ENCODE data around the gene CFAP410. TPM values are rescaled to one million over a fixed set of nuclear protein-coding genes. Genes with fewer than 3 reads are reported as not detected.
"Not testable (repeated sequence)": the region's sequence is repeated elsewhere in the genome, so short reads cannot be mapped to it uniquely, and the experiment has no call there.

CFAP410 gene
- polyA plus RNA-seq, 3 donors, result 14.9 to 38.7 (median 31.9) TPM

DNA sequence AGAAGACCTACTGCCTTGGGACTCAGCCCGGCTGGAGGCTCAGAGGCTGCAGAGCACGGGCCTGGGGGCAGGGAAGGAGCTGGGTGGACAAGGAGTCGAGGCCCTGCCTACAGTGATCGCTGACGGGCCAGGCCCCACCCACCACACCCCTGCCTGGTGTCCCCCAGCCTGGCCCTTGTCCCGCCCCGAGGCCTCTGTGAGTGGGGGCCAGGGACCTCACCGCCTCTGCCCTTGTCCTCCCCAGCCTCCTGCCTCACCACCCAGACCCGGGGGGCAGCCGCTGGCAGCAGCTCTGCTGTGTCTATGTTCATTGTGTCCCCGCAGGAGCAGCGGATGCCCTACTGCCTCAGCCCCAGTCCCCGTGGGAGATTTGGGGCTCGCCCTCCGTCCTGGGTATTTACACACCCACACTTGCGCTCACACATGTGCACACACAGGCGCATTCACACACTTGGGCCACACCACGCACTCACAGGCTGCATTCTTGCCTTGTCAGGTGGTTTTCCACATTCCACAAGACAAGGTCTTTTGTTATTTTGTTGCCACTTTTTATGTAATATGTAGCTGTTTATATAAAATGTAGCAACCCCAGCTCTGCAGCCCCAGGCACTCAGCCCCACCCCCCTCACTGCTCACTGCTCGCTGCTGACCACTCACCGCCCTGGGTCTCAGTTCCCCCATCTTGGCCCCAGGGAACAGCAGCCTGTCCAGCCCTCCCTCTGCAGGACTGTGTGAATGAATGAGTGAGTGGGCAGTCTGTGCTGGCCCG is 32.1 kb downstream of the CFAP410 start:
- no peak for DNase-seq (ENCODE audit: extremely low read depth in 1 of 11, low read depth in 9 of 11, low spot score in 4 of 11)

DNA sequence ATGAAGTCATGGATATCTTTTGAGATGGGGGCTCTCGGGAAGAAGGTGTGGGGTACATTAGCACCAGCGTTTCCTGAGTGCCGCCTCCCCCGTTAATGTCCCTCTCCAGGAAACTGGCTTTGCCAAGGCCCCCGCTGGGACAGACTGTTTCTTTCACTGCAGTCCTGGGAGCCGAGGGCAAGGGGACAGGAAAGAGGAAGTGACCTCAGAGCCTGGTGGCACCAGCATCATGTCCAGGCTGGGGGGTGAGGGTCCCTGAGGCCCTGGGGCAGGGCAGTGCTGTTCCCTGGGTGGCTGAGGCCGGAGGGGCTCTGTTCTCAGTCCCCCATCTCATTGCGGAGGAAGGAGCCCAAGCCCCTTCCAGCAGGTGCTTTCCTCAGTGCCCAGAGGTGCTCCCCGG is 33.5 kb downstream of the CFAP410 start:
- no peak for DNase-seq (ENCODE audit: extremely low read depth in 1 of 11, low read depth in 9 of 11, low spot score in 4 of 11)

DNA sequence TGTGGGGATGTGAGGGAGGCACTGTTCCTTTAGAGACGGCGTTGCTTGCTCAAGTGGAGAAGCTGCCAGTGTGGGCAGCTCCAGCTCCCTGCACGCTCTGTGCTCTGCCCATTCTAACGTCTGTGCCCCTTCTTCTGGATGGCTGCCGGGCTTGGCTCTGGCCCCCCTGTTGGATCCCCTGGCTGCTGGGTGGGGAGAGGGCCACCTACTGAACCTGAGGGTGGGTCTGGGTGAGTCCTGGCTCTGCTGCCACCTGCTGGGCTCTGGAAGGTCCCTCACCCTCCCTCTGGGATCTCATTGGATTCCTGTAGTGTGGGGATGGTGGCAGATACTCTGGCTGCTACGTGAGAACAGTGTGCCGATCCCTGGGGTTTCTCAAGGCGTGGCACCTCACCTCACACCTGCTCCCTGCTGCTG is 34.3 kb downstream of the CFAP410 start:
- peak in 2 of 11 donors; percentile 51 to 58 for DNase-seq (ENCODE audit: extremely low read depth in 1 of 11, low read depth in 9 of 11, low spot score in 4 of 11)

DNA sequence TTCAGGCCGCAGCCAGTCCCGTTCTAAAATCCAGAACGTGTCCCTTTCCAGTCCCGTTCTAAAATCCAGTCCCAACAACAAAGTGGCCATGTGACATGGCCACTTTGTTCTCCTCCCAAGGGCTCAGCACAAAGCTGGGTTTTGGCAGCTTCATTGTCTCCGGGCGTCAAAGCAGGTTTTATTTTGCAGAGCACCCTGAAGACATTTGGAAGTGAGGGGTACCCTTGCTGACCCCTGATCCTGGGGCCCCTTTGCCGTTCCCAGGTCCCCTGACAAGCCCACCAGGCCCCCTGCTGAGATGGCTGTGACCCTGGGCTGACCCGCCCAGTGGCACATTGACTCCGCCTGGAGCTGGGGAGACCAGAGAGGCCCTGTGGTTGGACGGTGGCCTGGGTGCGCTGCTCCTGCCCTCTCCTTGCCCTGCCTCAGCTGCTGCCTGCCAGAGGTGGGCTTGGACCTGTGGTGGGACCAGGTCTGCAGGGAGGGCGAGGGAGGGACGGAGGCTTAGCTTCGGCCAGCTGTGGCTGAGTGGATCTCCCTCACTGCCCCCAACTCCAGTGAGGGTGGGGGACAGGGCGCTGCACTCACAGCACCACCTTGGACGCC is 35.1 kb downstream of the CFAP410 start:
- DNase-seq (ENCODE audit: extremely low read depth in 1 of 11, low read depth in 9 of 11, low spot score in 4 of 11), result no peak

DNA sequence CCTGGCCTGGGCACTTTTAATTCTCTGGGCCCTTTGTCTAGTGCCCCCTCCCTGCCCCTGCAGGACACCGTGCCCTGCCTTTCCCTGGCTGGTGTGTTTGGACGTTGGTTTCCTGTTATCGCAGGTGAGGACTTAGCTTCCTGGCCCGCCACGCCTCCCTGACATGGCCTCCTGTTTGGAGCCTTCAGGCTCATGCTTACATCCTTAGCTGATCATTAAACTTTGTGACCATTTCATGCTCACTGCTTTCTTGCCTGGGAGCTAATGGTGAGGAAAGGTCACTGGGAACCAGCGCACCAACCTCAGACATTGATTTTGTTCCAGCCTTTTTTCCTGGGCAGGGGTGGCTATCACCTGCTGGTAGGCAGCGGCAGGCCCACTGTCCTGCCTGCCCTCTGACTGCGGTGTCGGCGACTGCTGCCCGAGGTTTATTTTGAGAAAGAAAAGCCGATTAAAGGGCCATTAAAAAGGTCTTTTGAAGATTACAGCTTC is 35.7 kb downstream of the CFAP410 start:
- DNase-seq (ENCODE audit: extremely low read depth in 1 of 11, low read depth in 9 of 11, low spot score in 4 of 11), result peak in 1 of 11 donors; percentile 69

DNA sequence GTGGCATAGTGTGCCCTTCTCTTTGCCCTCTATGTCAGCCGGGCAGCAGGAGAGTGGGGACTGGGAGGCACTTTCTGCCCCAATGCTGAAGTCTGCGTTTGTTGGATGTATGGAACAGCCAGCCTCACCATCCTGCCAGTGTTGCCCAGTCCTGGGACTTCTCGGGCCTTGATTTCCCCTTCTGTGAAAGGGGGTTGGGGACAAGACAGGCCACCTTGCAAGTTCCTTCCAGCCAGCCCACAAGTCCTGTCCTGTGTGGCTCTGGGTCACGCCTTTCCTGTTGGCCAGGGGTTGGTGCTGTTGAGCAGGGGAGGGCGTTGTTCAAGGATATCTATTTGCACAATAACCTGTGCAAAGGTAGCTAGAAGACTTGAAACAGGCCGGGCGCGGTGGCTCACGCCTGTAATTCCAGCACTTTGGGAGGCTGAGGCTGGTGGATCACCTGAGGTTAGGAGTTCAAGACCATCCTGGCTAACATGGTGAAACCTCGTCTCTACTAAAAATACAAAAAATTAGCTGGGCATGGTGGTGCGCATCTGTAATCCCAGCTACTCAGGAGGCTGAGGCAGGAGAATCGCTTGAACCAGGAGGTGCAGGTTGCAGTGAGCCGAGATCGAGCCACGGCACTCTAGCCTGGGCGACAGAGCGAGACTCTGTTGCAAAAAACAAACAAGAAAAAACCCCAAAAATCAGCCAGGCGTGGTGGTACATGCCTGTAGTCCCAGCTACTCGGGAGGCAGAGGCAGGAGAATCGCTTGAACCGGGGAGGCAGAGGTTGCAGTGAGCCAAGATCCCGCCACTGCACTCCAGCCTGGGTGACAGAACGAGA is 36.4 kb downstream of the CFAP410 start:
- DNase-seq (ENCODE audit: extremely low read depth in 1 of 11, low read depth in 9 of 11, low spot score in 4 of 11), result not testable (repeated sequence)

DNA sequence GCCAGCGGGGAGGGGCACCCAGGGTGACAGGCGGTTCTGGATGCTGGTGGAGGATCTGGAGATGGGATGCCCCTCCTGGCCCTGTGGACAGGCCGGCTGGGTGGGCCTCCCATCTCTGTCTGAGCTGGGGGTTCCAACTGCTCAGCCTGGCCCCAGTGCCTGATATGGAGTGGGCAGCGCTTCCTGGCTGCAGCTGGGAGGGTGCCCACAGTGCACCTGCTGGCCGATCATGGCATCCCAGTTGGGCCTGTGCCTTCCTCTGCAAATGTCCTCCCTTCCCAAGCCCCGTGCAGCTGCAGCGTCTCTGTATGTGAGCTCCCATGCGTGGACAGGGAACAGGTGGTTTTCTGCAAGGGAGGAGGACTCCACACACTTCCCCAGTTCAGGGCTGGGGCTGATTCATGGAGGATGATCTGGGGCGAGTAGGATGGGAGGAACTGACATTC is 37.2 kb downstream of the CFAP410 start:
- DNase-seq (ENCODE audit: extremely low read depth in 1 of 11, low read depth in 9 of 11, low spot score in 4 of 11), result no peak

DNA sequence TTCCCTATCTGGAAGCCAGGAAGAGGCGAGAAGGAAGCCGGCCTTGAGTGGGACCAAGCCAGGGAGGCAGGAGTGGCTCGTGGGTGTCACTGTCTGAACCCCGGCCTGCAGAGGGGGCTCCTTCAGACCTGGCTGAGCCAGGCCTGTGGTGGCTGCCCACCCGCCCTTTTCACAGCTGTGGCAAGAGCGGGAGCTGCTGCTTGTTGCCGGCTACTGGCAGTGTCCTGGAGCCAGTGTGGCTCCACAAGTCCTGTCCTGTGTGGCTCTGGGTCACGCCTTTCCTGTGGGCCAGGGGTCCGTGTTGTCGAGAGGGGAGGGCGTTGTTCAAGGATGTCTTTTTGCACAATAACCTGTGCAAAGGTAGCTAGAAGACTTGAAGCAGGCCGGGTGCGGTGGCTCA is 38.0 kb downstream of the CFAP410 start:
- DNase-seq (ENCODE audit: extremely low read depth in 1 of 11, low read depth in 9 of 11, low spot score in 4 of 11), result no peak

DNA sequence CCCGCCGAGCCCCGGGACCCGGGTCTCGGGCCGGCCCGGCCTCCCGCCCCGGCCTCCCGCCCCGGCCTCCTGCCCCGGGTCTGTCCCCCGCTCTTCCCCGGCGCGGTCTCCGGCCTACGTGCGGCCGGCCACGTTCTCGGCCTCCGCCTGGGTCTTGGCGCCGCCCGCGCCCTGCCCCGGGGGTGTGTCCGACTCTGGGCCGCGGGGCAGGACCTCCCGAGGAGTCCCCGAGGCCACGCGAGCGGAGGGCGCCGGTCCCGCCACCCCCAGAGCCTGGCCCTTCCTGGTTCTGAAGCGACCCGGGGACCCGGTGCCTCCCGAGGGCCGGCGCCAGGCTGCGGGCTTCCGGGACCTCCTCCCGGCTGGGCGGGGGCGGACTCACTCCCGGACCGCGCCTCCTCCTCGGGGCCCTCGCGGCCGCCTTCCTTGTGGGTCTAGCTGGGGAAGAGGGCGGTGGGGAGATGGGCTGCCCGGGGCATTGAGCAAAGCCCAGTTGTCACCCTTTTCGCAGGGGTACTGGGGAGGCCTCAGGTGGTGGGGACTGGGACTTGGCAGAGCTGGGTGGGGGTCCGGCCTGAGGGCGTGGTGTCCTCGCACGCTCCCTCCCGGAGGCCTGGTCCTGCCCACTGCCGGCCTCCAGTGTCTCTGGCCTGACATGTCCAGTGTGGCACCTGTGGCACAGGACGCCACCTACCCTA is 38.8 kb downstream of the CFAP410 start:
- DNase-seq (ENCODE audit: extremely low read depth in 1 of 11, low read depth in 9 of 11, low spot score in 4 of 11), result no peak

DNA sequence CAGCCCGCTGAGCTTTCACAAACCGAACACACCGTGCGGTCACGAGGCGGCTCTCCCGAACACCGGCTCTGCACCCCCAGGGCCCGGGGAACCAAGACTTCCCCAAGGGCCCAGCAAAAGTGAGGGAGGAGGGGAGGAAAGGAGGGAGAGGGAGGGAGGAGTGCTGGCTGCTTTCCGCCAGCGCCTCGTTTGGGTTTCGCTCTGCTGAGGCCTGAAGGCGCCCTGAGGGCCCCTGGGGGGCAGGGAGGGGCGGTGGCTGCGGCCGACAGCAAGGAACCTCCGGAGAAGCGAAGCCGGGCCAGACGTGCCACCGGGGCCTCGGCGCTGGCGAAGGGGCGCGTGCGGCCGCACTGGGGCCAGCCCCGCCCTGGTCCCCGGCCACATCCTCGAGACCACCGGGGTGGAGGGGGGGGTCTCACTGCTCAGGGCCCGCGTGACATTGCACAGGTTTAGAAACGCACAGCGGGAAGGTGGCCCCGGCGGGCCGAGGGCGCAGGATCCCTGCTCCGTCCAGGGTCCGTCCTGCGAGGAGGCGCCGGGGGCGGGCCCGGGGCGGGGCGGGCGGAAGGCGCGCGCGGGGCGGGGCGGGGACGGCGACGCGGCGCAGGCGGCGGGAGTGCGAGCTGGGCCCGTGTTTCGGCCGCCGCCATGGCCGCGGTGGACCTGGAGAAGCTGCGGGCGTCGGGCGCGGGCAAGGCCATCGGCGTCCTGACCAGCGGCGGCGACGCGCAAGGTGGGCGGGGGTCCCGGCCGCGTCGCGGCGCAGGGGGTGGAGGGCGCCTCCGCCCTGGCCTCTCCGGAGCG is 39.5 kb downstream of the CFAP410 start, which contains the start of gene PFKL:
TSS of gene PFKL (plus strand) at position 596 of the 804 bp plus-strand sequence. CDS start at position 649, 53 bp downstream.
- peak in 1 of 11 donors; percentile 55 for DNase-seq (ENCODE audit: extremely low read depth in 1 of 11, low read depth in 9 of 11, low spot score in 4 of 11)

DNA sequence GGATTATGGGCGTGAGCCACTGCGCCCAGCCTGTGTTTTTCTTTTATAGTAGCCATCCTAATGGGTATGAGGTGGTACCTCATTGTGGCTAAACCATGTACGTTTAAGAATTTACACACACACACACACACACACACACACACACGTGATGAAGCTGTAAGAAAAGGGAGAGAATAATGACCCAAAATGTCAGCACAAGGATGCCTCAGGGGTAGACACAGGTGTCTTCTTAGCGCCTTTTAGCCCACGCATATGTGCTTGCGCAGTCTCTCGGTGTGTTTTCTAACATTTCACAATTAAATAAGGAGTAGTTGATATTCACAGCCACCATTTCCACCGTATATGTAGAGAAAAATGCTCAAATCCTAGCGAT is 40.1 kb downstream of the CFAP410 start:
- DNase-seq (ENCODE audit: extremely low read depth in 1 of 11, low read depth in 9 of 11, low spot score in 4 of 11), result no peak

DNA sequence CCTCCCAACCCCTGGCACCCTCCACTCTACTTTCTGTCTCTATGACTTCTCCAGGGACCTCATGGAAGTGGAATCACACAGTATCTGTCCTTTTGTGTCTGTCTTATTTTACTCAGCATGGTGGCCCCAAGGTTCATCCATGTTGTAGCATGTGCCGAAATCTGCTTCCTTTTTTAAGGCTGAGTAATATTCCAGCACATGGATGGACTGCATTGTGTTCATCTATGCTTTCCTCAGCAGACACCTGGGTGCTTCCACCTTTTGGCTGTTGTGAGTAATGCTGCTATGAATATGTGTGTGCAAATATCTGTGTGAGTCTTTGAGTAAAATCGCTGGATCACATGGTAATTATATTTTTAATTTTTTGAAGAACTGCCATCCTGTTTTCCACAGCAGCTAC is 40.9 kb downstream of the CFAP410 start:
- no peak for DNase-seq (ENCODE audit: extremely low read depth in 1 of 11, low read depth in 9 of 11, low spot score in 4 of 11)

DNA sequence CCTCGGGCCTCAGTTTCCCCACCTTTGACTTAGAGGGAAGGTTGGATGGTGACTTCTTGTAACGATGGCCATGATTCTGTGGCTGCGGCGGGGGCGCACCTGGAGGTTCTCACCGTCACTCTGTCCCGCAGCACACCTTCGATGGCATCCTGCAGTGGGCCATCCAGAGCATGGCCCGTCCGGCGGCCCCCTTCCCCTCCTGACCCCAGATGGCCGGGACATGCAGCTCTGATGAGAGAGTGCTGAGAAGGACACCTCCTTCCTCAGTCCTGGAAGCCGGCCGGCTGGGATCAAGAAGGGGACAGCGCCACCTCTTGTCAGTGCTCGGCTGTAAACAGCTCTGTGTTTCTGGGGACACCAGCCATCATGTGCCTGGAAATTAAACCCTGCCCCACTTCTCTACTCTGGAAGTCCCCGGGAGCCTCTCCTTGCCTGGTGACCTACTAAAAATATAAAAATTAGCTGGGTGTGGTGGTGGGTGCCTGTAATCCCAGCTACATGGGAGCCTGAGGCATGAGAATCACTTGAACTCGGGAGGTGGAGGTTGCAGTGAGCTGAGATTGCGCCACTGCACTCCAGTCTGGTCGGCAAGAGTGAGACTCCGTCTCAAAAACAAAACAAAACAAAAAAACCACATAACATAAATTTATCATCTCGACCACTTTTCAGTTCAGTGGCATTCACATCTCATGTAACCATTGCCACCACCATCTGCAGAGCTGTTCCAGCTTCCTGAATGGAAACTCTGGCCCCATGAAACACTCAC is 41.5 kb downstream of the CFAP410 start:
- peak in 8 of 11 donors; percentile 59 to 83 (median 78) for DNase-seq (ENCODE audit: extremely low read depth in 1 of 11, low read depth in 9 of 11, low spot score in 4 of 11)

DNA sequence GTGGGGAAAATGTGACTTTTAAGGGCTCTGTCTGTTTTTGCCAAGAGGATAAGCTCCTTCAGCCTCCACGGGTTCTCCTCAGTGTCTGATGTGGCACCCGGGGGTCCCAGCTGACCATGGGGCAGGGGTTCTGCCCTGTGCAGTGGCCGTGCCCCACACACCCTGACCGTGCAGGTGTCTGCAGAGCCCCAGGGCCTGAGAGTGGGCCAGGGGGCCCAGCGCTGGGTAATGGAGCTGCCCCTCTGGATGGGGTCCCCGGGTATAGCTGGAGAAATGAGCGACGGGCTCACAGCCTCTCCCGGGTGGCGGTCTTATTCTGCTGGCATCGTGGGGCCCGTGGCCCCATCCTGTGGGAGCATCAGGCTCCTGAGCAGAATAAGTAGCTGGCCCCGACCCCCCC is 42.3 kb downstream of the CFAP410 start:
- no peak for DNase-seq (ENCODE audit: extremely low read depth in 1 of 11, low read depth in 9 of 11, low spot score in 4 of 11)

DNA sequence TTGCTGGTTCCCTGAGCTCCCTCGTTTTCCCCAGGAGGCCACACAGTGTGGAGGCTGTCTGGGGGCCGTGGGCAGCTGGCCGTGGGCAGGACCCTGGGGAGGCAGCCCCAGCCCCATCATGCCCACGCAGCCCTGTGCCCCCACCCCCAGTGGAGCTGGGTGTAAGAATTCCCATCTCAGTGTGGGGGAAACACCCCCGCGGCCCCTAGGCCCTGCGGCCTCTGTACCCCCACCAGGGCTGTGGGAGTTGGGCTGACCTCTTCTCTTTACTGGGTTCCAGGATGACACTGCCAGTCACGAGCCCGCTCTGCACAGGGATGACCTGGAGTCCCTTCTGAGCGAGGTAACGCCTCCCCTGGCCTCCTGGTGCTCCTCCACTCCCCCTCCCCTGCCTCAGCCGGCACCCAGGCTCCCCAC is 43.1 kb downstream of the CFAP410 start:
- no peak for DNase-seq (ENCODE audit: extremely low read depth in 1 of 11, low read depth in 9 of 11, low spot score in 4 of 11)

DNA sequence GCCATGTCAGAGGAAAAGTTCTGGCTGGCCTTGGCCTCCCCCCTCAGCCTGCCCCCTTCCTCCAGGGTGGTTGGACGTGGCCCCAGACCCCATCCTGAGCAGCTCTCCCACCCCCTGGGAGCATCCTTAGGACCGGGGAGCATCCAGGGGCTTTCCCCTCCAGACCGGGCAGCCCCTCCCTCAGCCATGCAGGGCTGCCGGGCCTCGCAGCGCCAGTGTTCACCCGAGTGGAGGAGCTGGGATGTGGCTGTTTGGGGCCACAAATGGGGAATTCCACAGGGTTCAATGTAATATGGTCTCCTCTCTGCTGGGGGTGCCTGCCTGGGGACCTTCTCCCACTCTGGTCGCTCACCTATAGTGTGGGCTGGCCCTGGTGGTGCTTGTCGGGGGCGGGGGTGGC is 43.5 kb downstream of the CFAP410 start:
- no peak for DNase-seq (ENCODE audit: extremely low read depth in 1 of 11, low read depth in 9 of 11, low spot score in 4 of 11)

DNA sequence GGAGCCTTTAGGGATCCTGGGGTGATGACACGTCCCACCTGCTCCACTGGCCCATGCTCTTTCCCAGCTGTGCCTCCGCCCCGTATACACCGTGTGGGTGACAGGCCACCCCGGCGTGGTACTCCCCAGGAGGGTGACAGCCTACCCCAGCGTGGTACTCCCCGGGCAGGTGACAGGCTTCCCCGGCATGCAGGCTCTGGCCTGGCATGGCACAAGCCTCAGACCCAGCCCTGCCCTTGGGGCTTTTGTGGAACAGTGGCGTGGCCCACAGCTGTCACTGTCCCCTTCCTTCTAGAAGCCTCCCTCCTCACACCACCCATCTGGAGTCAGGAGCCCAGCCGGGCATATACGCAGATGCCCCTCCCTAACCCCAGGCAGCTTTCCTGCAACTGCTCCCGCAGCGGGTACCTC is 44.0 kb downstream of the CFAP410 start:
- DNase-seq (ENCODE audit: extremely low read depth in 1 of 11, low read depth in 9 of 11, low spot score in 4 of 11), result no peak
